Measurements from ENCODE around the gene MYMK. TPM values are rescaled to one million over a fixed set of nuclear protein-coding genes. Genes with fewer than 3 reads are reported as not detected.
A peak's percentile ranks its signal among the peaks of the same experiment; 100 is the strongest.

MYMK gene
- total and polyA plus RNA-seq, 7 experiments from 2014 or later = not detected

DNA sequence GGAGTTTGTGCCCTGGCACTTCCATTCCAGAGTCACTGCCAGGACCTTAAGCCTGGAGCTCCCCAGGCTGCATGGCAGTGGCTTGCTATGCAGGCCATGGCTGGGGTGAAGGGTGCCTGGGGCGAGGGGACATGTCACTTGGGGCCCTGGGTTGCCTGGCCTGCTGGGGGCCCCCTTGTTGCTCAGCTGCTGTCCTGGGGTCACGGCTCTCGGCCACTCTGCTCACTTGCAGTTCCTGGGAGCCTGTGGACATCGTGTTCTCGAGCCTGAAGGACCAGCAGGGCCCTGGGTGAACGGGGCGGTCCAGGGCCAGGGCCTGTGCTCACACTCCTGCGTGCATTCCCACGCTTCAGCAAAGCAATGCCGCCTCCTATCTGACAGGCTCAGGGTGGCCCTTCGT is 31.3 kb downstream of the MYMK start:
- Histone ChIP-seq H3K4me1 (ENCODE audit: control insufficient read depth in 2 of 2, insufficient read depth in 2 of 2, low read length in 2 of 2) (no peaks in the 10 kb centered on the region), H3K36me3 (ENCODE audit: control insufficient read depth in 2 of 3, insufficient read depth in 3 of 3, low read length in 3 of 3) (no peaks in the 10 kb centered on the region), H3K9me3 (ENCODE audit: control insufficient read depth in 2 of 3, low read length in 3 of 3) (no peaks in the 10 kb centered on the region), H3K27ac (ENCODE audit: low read depth, low read length) (no peak overlapping the region), H3K27me3 (ENCODE audit: control insufficient read depth in 2 of 2, insufficient read depth in 2 of 2, low read length in 2 of 2) (no peaks in the 10 kb centered on the region), H3K4me3 (ENCODE audit: low read length) (no peak overlapping the region)
- no peaks in the 10 kb centered on the region for H3K36me3 Mint-ChIP-seq
- peaks cover 0 to 2% (median 0%) of the 10 kb centered on the region in 11 donors for H3K9me3 Mint-ChIP-seq
- intact Hi-C loops (cut with micrococcal nuclease) = no loop called here
- ChIA-PET CTCF (no interaction called here), POLR2A (no interaction called here)
- no peak overlapping the region for H3K27ac Mint-ChIP-seq
- ATAC-seq (no peak), DNase-seq (no peak)
- no peak overlapping the region for H3K4me3 Mint-ChIP-seq
- peaks cover 0 to 4% (median 0%) of the 10 kb centered on the region in 5 donors for H3K27me3 Mint-ChIP-seq
- no peaks in the 10 kb centered on the region for H3K4me1 Mint-ChIP-seq

DNA sequence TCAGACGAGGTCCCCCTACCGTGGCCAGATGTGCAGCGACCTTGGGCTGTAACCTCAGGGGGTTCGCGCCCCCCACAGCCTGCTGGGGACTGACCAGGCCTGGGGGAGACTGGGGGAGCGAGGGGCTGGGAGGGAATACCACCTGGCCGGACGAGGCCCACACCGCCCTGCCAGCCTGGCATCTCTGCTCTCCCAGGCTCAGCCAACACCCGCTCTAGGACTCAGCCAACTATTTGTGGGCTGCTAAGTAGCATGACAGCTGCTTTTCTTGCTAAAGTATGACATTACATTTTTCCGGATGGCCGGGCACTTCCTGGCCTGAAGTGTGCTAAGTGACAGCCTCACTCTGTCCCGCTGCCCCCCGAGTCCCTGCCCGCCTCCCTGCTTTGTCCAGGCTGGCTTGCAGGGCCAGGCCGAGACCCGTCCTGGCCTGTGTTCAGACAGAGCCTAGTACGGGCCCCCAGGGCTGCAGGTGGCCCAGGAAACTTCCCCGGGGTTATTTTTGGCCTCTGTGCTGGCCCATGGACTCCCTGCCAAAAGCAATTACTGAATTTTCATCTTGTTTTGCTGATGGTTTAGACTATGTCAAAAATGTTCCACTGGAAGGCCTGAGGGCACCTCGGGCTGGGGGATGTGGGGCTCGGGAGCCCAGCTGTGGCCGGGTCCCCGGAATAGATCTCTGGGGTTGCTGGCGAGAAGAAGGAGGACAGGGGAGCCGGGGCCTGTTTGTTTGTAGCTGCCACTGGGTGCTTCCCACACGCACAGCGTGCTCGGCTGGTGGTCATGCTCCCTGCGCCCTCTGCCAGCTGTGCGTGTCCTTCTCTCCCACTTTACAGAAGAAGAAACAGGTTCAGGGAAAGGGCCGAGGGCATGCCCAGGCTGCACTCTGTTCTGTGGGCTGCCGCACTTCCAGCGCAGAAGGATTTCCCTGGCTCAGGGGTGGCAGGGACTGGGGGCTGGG is 32.4 kb downstream of the MYMK start:
- Mint-ChIP-seq H3K4me3 (no peak overlapping the region), H3K9me3 (no peaks in the 10 kb centered on the region), H3K27me3 (no peaks in the 10 kb centered on the region), H3K27ac (no peak overlapping the region), H3K4me1 (no peaks in the 10 kb centered on the region), H3K36me3 (no peaks in the 10 kb centered on the region)
- Histone ChIP-seq H3K4me3 (ENCODE audit: low read length) (no peak overlapping the region), H3K27me3 (ENCODE audit: control insufficient read depth in 2 of 2, insufficient read depth in 2 of 2, low read length in 2 of 2) (no peaks in the 10 kb centered on the region), H3K36me3 (ENCODE audit: control insufficient read depth in 2 of 3, insufficient read depth in 3 of 3, low read length in 3 of 3) (no peaks in the 10 kb centered on the region), H3K4me1 (ENCODE audit: control insufficient read depth in 2 of 2, insufficient read depth in 2 of 2, low read length in 2 of 2) (no peaks in the 10 kb centered on the region), H3K9me3 (ENCODE audit: control insufficient read depth in 2 of 3, low read length in 3 of 3) (no peaks in the 10 kb centered on the region), H3K27ac (ENCODE audit: low read depth, low read length) (no peak overlapping the region)
- intact Hi-C loops (cut with micrococcal nuclease) = no loop called here
- ChIA-PET POLR2A (no interaction called here), CTCF (no interaction called here)
- no peak for DNase-seq
- ATAC-seq = no peak

DNA sequence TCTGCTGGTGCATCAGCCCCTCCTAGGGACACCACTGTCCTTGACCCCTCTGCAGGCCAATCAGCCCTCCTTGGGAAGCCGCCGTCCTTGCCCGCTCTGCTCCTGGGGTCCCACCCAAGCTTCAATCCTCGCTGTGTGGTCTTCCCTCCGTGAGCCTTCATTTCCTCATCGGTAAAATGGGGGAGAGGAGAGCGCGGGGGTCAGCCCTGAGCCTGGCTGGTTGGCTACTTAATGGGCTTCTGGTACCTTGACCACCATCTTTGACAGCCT is 33.2 kb downstream of the MYMK start:
- no peaks in the 10 kb centered on the region for H3K27me3 ChIP-seq (ENCODE audit: control insufficient read depth in 2 of 2, insufficient read depth in 2 of 2, low read length in 2 of 2)
- no peaks in the 10 kb centered on the region for H3K9me3 Mint-ChIP-seq
- H3K27me3 Mint-ChIP-seq = no peaks in the 10 kb centered on the region
- H3K36me3 Mint-ChIP-seq = no peaks in the 10 kb centered on the region
- H3K36me3 ChIP-seq (ENCODE audit: control insufficient read depth in 2 of 3, insufficient read depth in 3 of 3, low read length in 3 of 3) = no peaks in the 10 kb centered on the region
- no peak overlapping the region for H3K4me3 Mint-ChIP-seq
- POLR2A ChIA-PET = no interaction called here
- no peak for ATAC-seq
- intact Hi-C loops (cut with micrococcal nuclease) = no loop called here
- CTCF ChIA-PET = no interaction called here
- no peak for DNase-seq
- peaks cover 0 to under 1% (median 0%) of the 10 kb centered on the region in 7 donors for H3K4me1 Mint-ChIP-seq
- no peaks in the 10 kb centered on the region for H3K9me3 ChIP-seq (ENCODE audit: control insufficient read depth in 2 of 3, low read length in 3 of 3)
- H3K27ac ChIP-seq (ENCODE audit: low read depth, low read length) = no peak overlapping the region
- H3K4me1 ChIP-seq (ENCODE audit: control insufficient read depth in 2 of 2, insufficient read depth in 2 of 2, low read length in 2 of 2) = no peaks in the 10 kb centered on the region
- H3K4me3 ChIP-seq (ENCODE audit: low read length) = no peak overlapping the region
- no peak overlapping the region for H3K27ac Mint-ChIP-seq

GRCh38 chr9:133490865-133491655 is 33.7 kb downstream of the MYMK start:
- no peak overlapping the region for H3K27ac Mint-ChIP-seq
- ChIA-PET POLR2A (no interaction called here), CTCF (interaction anchor here (0.6 kb wide), 1 partner anchor 205 kb away, joined by 4 read pairs; no protein-coding TSS in a partner anchor)
- intact Hi-C loops (cut with micrococcal nuclease) = no loop called here
- Histone ChIP-seq H3K27ac (ENCODE audit: low read depth, low read length) (no peak overlapping the region), H3K36me3 (ENCODE audit: control insufficient read depth in 2 of 3, insufficient read depth in 3 of 3, low read length in 3 of 3) (no peaks in the 10 kb centered on the region), H3K27me3 (ENCODE audit: control insufficient read depth in 2 of 2, insufficient read depth in 2 of 2, low read length in 2 of 2) (no peaks in the 10 kb centered on the region), H3K9me3 (ENCODE audit: control insufficient read depth in 2 of 3, low read length in 3 of 3) (no peaks in the 10 kb centered on the region), H3K4me3 (ENCODE audit: low read length) (no peak overlapping the region), H3K4me1 (ENCODE audit: control insufficient read depth in 2 of 2, insufficient read depth in 2 of 2, low read length in 2 of 2) (peaks cover 2 to 3% of the 10 kb centered on the region in 2 donors)
- no peak overlapping the region for H3K4me3 Mint-ChIP-seq
- no peak for DNase-seq
- H3K4me1 Mint-ChIP-seq = peaks cover 0 to 6% (median 4%) of the 10 kb centered on the region in 7 donors
- H3K36me3 Mint-ChIP-seq = no peaks in the 10 kb centered on the region
- no peaks in the 10 kb centered on the region for H3K9me3 Mint-ChIP-seq
- no peak for ATAC-seq
- no peaks in the 10 kb centered on the region for H3K27me3 Mint-ChIP-seq

- no peak overlapping the region for H3K27ac Mint-ChIP-seq
- ATAC-seq (no peak), DNase-seq (no peak)
- H3K27me3 ChIP-seq (ENCODE audit: control insufficient read depth in 2 of 2, insufficient read depth in 2 of 2, low read length in 2 of 2) = no peaks in the 10 kb centered on the region
- no peak overlapping the region for H3K27ac ChIP-seq (ENCODE audit: low read depth, low read length)
- ChIA-PET CTCF (interaction anchor here (0.6 kb wide), 1 partner anchor 205 kb away, joined by 4 read pairs; no protein-coding TSS in a partner anchor), POLR2A (no interaction called here)
- H3K4me3 Mint-ChIP-seq = no peak overlapping the region
- no peaks in the 10 kb centered on the region for H3K36me3 Mint-ChIP-seq
- H3K9me3 ChIP-seq (ENCODE audit: control insufficient read depth in 2 of 3, low read length in 3 of 3) = no peaks in the 10 kb centered on the region
- intact Hi-C loops (cut with micrococcal nuclease) = no loop called here
- peaks cover 0 to 7% (median 6%) of the 10 kb centered on the region in 7 donors for H3K4me1 Mint-ChIP-seq
- no peak overlapping the region for H3K4me3 ChIP-seq (ENCODE audit: low read length)
- no peaks in the 10 kb centered on the region for H3K36me3 ChIP-seq (ENCODE audit: control insufficient read depth in 2 of 3, insufficient read depth in 3 of 3, low read length in 3 of 3)
- H3K27me3 Mint-ChIP-seq = no peaks in the 10 kb centered on the region
- H3K4me1 ChIP-seq (ENCODE audit: control insufficient read depth in 2 of 2, insufficient read depth in 2 of 2, low read length in 2 of 2) = peaks cover 3 to 5% of the 10 kb centered on the region in 2 donors
- H3K9me3 Mint-ChIP-seq = no peaks in the 10 kb centered on the region
These were observed 34.5 kb downstream of the MYMK start for GRCh38 chr9:133490201-133490681.

DNA sequence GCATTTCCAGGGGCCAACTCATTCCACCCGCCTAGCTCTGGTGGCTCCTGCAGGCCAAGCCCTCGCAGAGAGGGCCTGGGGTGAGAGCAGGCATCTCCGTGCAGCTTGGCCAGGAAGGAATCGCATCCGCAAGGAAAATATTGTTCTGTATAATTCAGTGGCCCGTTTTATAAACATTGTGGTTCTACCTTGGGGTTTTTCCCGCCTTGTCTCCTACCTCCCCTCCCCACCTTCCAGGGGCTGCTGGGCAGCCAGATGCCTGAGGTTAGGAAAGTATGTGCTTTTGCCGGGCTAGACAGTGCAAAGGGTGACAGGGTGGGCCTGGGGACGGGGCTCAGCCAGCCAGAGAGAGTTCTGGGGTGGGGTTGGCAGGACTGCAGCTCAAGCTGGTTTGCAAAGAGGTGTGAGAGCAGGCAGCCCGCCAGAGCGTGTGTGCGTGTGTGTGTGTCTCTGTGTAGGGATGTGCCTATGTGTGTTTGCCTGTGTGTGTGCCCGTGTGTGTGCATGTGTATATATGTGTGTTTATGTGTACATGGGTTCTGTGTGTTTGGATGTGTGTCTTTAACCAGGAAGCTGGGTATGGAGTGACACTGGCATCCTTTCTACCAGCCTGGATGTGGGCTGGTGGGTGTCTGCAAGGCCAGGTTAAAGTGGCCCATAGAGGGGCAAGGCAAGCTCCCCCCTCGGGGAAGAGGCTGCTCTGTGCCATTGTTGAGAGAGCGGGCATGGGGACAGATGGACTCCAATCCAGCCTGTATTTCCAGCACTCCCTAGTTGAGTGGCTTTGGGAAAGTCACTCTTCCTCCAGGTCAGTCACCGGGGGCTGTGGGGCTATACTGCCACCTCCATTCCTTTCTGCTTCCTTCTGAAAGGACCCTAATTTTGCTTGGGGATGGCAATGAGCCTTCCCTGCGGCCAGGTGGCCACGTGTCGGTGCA is 35.2 kb downstream of the MYMK start:
- peak overlapping the region in 1 of 9 donors; percentile 68 for H3K27ac Mint-ChIP-seq

More for the DNA sequence above, 35.2 kb downstream of the MYMK start:
- Mint-ChIP-seq H3K4me3 (peak overlapping the region in 1 of 10 donors; percentile 21), H3K4me1 (peaks cover 0 to 7% (median 6%) of the 10 kb centered on the region in 7 donors), H3K36me3 (no peaks in the 10 kb centered on the region), H3K9me3 (no peaks in the 10 kb centered on the region), H3K27me3 (no peaks in the 10 kb centered on the region)
- H3K27me3 ChIP-seq (ENCODE audit: control insufficient read depth in 2 of 2, insufficient read depth in 2 of 2, low read length in 2 of 2) = no peaks in the 10 kb centered on the region
- POLR2A ChIA-PET = no interaction called here
- intact Hi-C loops (cut with micrococcal nuclease) = loop anchor here in 1 of 2 donors (5.0 kb wide), 1 partner anchor 252 kb away; no protein-coding TSS in a partner anchor
- no peaks in the 10 kb centered on the region for H3K9me3 ChIP-seq (ENCODE audit: control insufficient read depth in 2 of 3, low read length in 3 of 3)
- DNase-seq = no peak
- no peaks in the 10 kb centered on the region for H3K36me3 ChIP-seq (ENCODE audit: control insufficient read depth in 2 of 3, insufficient read depth in 3 of 3, low read length in 3 of 3)
- H3K4me3 ChIP-seq (ENCODE audit: low read length) = no peak overlapping the region
- ATAC-seq = no peak
- no peak overlapping the region for H3K27ac ChIP-seq (ENCODE audit: low read depth, low read length)
- peaks cover 3 to 5% of the 10 kb centered on the region in 2 donors for H3K4me1 ChIP-seq (ENCODE audit: control insufficient read depth in 2 of 2, insufficient read depth in 2 of 2, low read length in 2 of 2)
- CTCF ChIA-PET = interaction anchor here (1.1 to 1.6 kb wide), 2 partner anchors 10 to 20 kb away, joined by 3 to 5 read pairs; no protein-coding TSS in a partner anchor
